ENCODE data around the gene TPX2.

GRCh38 chr20:31845300-31845863, 106.3 kb downstream of the TPX2 start, which contains the start of gene FOXS1:
- TF ChIP-seq CTCF (IDR thresholded peaks at IDR 0.05) = no peak
- TF ChIP-seq POLR2A (IDR thresholded peaks at IDR 0.05) = peak in 1 of 4 donors; percentile 19
- TF ChIP-seq POLR2AphosphoS5 (IDR thresholded peaks at IDR 0.05) = peak in 1 of 2 donors; percentile 24
- TF ChIP-seq EP300 (IDR thresholded peaks at IDR 0.05) = no peak
